NB4 (cell line): ENCODE measurements around the gene GPR142.

Experiments
- DNase-seq: peaks from one replicate; pipeline ENCODE4 v3.0.0; 2010; ENCODE audit warnings: low read depth
- H3K4me3 ChIP-seq: one replicate; pipeline ENCODE4 v1.5.1; 2011; ENCODE audit warnings: mild to moderate bottlenecking, low read depth, low read length, moderate library complexity
- MAX ChIP-seq: IDR thresholded peaks from 2 replicates; pipeline ENCODE4 v1.6.1; 2011; ENCODE audit warnings: low read depth, low read length
- MYC ChIP-seq: IDR thresholded peaks from 2 replicates; pipeline ENCODE4 v1.6.1; 2011; ENCODE audit warnings: low read depth, low read length
- POLR2A ChIP-seq: IDR thresholded peaks from 2 replicates; pipeline ENCODE4 v1.6.1; 2011; ENCODE audit warnings: mild to moderate bottlenecking; ENCODE audit not compliant: insufficient read length; ENCODE audit errors: extremely low read depth
- TF ChIP-seq, protein P1 (sequence below): IDR thresholded peaks from one replicate; pipeline ENCODE4 v1.5.1; 2012; ENCODE audit warnings: low read depth, low read length

The GPR142 gene

GRCh38 chr17:74357466-74357809, 9.9 kb upstream of the GPR142 start:
- TF ChIP-seq POLR2A (no peak), MAX (no peak), MYC (no peak)
- TF ChIP-seq, protein P1, sequence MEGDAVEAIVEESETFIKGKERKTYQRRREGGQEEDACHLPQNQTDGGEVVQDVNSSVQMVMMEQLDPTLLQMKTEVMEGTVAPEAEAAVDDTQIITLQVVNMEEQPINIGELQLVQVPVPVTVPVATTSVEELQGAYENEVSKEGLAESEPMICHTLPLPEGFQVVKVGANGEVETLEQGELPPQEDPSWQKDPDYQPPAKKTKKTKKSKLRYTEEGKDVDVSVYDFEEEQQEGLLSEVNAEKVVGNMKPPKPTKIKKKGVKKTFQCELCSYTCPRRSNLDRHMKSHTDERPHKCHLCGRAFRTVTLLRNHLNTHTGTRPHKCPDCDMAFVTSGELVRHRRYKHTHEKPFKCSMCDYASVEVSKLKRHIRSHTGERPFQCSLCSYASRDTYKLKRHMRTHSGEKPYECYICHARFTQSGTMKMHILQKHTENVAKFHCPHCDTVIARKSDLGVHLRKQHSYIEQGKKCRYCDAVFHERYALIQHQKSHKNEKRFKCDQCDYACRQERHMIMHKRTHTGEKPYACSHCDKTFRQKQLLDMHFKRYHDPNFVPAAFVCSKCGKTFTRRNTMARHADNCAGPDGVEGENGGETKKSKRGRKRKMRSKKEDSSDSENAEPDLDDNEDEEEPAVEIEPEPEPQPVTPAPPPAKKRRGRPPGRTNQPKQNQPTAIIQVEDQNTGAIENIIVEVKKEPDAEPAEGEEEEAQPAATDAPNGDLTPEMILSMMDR = no peak
- no peak for DNase-seq
- no peak overlapping the region for H3K4me3 ChIP-seq

DNA sequence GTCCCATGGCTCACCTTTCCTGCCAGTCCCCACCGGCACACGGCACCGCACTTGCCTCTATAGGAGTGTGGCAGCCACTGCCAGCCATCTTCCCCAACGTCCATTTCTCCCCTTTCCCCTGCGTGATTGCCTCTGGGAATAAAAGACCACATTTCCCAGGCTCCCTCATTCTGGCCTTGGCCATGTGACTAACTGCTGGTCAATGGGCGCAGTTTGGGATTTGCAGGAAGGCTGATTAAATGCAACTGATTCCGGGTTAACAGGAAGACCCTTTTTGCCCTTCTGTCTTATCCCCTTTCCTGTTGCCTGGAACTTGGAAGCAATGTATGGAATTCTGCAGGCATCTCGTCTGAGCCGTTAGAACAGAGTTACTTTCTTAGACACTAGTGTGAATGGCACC, 8.6 kb upstream of the GPR142 start:
- no peak for DNase-seq
- no peak overlapping the region for H3K4me3 ChIP-seq
- TF ChIP-seq MYC (no peak), MAX (no peak), POLR2A (no peak)
- TF ChIP-seq, protein P1 = no peak

GRCh38 chr17:74359916-74360315, 7.4 kb upstream of the GPR142 start:
- TF ChIP-seq MYC = no peak
- TF ChIP-seq, protein P1 = no peak
- no peak for TF ChIP-seq MAX
- TF ChIP-seq POLR2A = no peak
- DNase-seq = no peak
- H3K4me3 ChIP-seq = no peak overlapping the region

- no peak overlapping the region for H3K4me3 ChIP-seq
- DNase-seq = no peak
- TF ChIP-seq, protein P1 = no peak
- no peak for TF ChIP-seq POLR2A
- TF ChIP-seq MYC = no peak
- no peak for TF ChIP-seq MAX
Observed at GRCh38 chr17:74360899-74361229, 6.4 kb upstream of the GPR142 start.

DNA sequence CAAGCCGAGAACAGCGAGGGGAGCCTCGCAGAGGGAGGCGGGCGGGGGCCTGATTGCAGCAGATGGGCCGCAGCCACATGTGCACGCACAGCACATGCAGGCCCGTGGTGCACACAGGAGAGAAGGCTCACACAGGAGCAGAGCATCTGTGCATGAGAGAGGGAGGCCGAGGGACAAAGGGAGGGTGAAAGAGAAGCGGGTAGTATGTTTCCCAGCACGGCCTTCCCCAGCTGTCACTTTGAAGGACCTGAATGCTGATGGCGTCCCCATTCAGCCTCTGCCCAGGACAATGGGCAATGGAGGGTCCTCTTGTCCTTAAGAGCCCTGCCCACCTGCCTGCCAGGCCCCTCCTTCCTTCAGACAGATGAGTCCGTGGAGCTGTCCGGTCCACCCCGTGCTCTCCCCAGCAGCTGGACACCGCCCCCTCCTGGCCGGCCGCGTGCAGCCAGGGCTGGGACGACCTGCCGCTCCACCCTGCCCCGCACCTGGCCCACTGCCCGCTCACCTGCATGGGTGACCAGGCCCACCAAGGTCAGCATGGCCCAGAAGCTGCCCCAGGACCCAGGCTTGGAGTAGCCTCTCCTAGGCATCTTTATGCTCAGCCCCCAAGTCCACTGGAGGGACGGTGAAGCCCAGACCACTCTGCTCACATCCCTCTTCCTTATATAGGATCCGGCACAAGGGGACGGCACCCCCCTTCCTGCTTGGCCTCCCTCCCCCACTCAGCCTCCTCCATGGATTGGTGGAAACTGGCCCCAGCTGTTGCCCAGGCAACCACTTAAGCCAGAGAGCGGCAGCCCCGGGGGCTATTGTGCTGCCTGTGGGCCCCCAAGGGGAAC, 5.9 kb upstream of the GPR142 start, which contains the start of gene BTBD17:
TSS of gene BTBD17 (minus strand) at position 639 of the 839 bp plus-strand sequence. CDS start at position 590, 49 bp downstream.
- DNase-seq = peak; percentile 37
- H3K4me3 ChIP-seq = no peak within 1 kb of the TSS
- TF ChIP-seq, protein P1 = peak; percentile 55
- TF ChIP-seq MAX (no peak), POLR2A (no peak), MYC (no peak)

DNA sequence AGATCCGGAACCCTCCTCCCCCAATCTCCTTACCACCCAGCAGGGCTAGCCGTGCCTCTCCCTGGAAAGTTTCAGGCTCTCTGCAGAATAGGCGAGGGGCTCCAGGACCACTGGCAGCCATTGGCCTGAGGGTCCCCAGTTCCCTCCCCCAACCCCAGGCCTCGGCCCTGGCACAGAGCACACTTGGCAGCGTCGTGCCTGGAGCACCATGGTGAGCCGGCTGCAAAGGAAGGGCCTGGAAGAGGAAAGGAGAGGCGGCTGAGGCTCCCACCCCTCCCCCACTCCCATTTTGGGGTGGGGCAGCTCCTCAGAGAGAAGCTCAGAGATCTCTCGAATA, 5.3 kb upstream of the GPR142 start:
- H3K4me3 ChIP-seq = no peak overlapping the region
- no peak for DNase-seq
- TF ChIP-seq MAX (no peak), MYC (no peak), POLR2A (no peak)
- TF ChIP-seq, protein P1 = no peak
